Measurements from ENCODE around the gene NAA16.

The NAA16 gene

GRCh38 chr13:41310963-41311405 is at the start of gene NAA16:
TSS of gene NAA16 (plus strand) at chr13:41311267. CDS start at chr13:41311529, 262 bp downstream.
- H3K4me3 ChIP-seq (ENCODE audit: control insufficient read depth, low read depth, low read length), result peak within 1 kb of the TSS; percentile 95
- DNase-seq (ENCODE audit: low read depth), result peak; percentile 87
- TF ChIP-seq CTCF (conservative IDR thresholded peaks at IDR 0.05; ENCODE audit: control insufficient read depth, insufficient read depth, low read depth, low read length), result no peak

- TF ChIP-seq CTCF (conservative IDR thresholded peaks at IDR 0.05; ENCODE audit: control insufficient read depth, insufficient read depth, low read depth, low read length), result no peak
Measured at GRCh38 chr13:41263261-41263971, 47.7 kb upstream of the NAA16 start, which contains the start of gene MTRF1. TSS of gene MTRF1 (minus strand) at chr13:41263576. CDS start at chr13:41260907, 2,669 bp downstream.

GRCh38 chr13:41267106-41267505 is 44.0 kb upstream of the NAA16 start:
- no peak for TF ChIP-seq CTCF (conservative IDR thresholded peaks at IDR 0.05; ENCODE audit: control insufficient read depth, insufficient read depth, low read depth, low read length)

More at GRCh38 chr13:41263261-41263971, 47.7 kb upstream of the NAA16 start, which contains the start of gene MTRF1:
- DNase-seq (ENCODE audit: low read depth), result peak; percentile 75
- H3K4me3 ChIP-seq (ENCODE audit: control insufficient read depth, low read depth, low read length), result peak within 1 kb of the TSS; percentile 56

GRCh38 chr13:41268764-41269163 is 42.3 kb upstream of the NAA16 start:
- peak; percentile 52 for DNase-seq (ENCODE audit: low read depth)
- TF ChIP-seq CTCF (conservative IDR thresholded peaks at IDR 0.05; ENCODE audit: control insufficient read depth, insufficient read depth, low read depth, low read length), result no peak
- no peak overlapping the region for H3K4me3 ChIP-seq (ENCODE audit: control insufficient read depth, low read depth, low read length)

More at GRCh38 chr13:41267106-41267505, 44.0 kb upstream of the NAA16 start:
- H3K4me3 ChIP-seq (ENCODE audit: control insufficient read depth, low read depth, low read length), result no peak overlapping the region
- no peak for DNase-seq (ENCODE audit: low read depth)

GRCh38 chr13:41271456-41272285 is 39.4 kb upstream of the NAA16 start:
- no peak for TF ChIP-seq CTCF (conservative IDR thresholded peaks at IDR 0.05; ENCODE audit: control insufficient read depth, insufficient read depth, low read depth, low read length)
- H3K4me3 ChIP-seq (ENCODE audit: control insufficient read depth, low read depth, low read length), result no peak overlapping the region
- DNase-seq (ENCODE audit: low read depth), result no peak

GRCh38 chr13:41273831-41274441 is 37.1 kb upstream of the NAA16 start:
- TF ChIP-seq CTCF (conservative IDR thresholded peaks at IDR 0.05; ENCODE audit: control insufficient read depth, insufficient read depth, low read depth, low read length), result no peak
- H3K4me3 ChIP-seq (ENCODE audit: control insufficient read depth, low read depth, low read length), result no peak overlapping the region
- no peak for DNase-seq (ENCODE audit: low read depth)
